Activated naive CD4-positive, alpha-beta T cell treated with anti-CD3 and anti-CD28 coated beads, Interleukin-2, amount 50 U/mL, for 24 hours (primary cell): ENCODE data around the gene TMEM222.

Experiments used
- H3K27ac Mint-ChIP-seq: one replicate; pipeline ENCODE4 v1.8.0; 2021; ENCODE audit warnings: mild to moderate bottlenecking, mixed read lengths
- H3K27me3 Mint-ChIP-seq: one replicate; pipeline ENCODE4 v1.8.0; 2021; ENCODE audit warnings: mixed read lengths
- H3K36me3 Mint-ChIP-seq: one replicate; pipeline ENCODE4 v1.8.0; 2021; ENCODE audit warnings: mixed read lengths
- H3K4me1 Mint-ChIP-seq: one replicate; pipeline ENCODE4 v1.8.0; 2021; ENCODE audit warnings: mixed read lengths
- H3K4me3 Mint-ChIP-seq: one replicate; pipeline ENCODE4 v1.8.0; 2021; ENCODE audit warnings: mild to moderate bottlenecking, mixed read lengths
- H3K9me3 Mint-ChIP-seq: one replicate; pipeline ENCODE4 v1.8.0; 2021; ENCODE audit warnings: mixed read lengths

Gene TMEM222

DNA sequence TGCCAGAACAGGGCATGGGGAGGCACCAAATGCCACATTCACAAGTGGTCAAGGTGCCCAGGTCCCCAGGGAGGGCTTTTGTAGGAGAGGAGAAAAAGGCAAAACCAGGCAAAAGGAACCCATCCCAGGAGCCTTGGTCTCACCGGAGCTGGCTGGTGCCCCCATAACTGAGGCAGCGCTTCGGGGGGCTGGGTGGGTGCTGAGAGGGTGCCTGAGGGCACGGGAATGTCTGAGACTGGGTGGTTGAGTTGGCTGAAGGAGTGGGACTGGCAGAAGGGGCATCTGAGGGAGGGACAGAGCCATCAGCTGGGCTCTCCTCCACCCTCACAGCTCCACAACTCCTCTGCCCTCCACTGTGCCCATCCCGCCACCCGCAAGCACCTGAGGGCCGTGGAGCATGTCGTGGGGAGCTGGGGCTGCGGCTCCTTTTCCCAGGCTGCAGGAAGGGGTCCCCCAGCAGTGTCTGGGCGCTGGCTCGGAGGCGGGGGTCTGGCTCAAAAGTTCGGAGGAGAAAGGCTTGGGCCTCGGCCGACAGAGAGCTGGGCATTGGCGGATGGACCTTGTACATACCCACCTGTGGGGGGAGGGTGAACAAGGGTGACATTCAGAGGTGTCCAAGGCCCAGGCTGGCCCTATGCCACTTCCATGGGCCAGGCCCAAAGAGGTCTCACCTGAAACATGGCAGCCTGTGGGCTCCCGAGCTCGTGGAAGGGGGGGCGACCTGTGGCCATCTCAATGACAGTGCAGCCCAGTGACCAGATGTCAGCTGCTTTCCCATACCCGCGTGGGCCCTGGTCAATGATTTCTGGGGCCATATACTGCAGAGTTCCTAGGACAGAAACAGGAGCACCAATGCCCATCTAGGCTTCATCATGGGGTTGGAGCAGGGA lies 36.3 kb downstream of the TMEM222 start:
- peak overlapping the region; percentile 79 for H3K4me3 Mint-ChIP-seq
- H3K27me3 Mint-ChIP-seq: no peaks in the 10 kb centered on the region
- H3K4me1 Mint-ChIP-seq: peaks cover 40% of the 10 kb centered on the region
- H3K27ac Mint-ChIP-seq: no peak overlapping the region
- no peaks in the 10 kb centered on the region for H3K36me3 Mint-ChIP-seq
- H3K9me3 Mint-ChIP-seq: no peaks in the 10 kb centered on the region

GRCh38 chr1:27358928-27359313 lies 37.0 kb downstream of the TMEM222 start:
- Mint-ChIP-seq H3K4me1 (peaks cover 40% of the 10 kb centered on the region), H3K9me3 (no peaks in the 10 kb centered on the region), H3K36me3 (no peaks in the 10 kb centered on the region), H3K27me3 (no peaks in the 10 kb centered on the region), H3K27ac (peak overlapping the region; percentile 82), H3K4me3 (peak overlapping the region; percentile 52)

DNA sequence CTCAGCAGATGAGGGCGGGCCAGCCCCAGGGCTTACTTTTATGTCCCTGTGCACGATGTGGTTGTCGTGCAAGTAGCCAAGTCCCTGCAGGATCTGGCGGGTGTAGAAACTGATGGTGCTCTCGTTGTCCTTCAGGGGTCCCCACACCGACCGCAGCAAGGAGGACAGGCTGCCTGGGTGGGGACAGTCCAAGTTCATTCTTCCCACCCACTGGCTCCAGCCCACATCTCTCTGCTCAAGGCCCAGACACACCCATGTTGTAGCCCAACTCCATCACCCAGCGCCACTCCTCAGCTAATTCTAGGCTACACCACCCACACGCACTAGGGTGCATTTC lies 37.8 kb downstream of the TMEM222 start:
- H3K4me3 Mint-ChIP-seq: peak overlapping the region; percentile 77
- H3K9me3 Mint-ChIP-seq: no peaks in the 10 kb centered on the region
- no peaks in the 10 kb centered on the region for H3K36me3 Mint-ChIP-seq
- no peaks in the 10 kb centered on the region for H3K27me3 Mint-ChIP-seq
- H3K4me1 Mint-ChIP-seq: peaks cover 45% of the 10 kb centered on the region
- H3K27ac Mint-ChIP-seq: peak overlapping the region; percentile 26

- peaks cover 48% of the 10 kb centered on the region for H3K4me1 Mint-ChIP-seq
These were observed 38.4 kb downstream of the TMEM222 start for GRCh38 chr1:27360159-27361043.

DNA sequence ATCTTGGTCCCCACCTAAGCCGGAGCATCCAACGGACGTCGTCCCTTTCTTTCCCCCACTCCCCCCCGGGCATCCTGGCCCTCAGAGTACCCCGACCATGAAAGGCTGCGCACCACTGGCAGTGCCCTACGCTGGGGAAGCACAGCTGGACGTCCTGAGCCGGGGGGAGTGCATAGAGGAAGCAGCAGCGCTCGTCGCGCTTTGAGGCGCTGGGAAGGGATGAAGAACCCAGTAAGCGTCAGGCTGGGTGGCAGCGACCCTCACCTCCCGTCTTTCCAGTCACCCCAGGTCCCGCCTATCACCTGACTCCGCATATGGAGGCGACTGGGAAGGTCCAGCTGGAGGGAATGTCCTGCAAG lies 39.1 kb downstream of the TMEM222 start:
- no peaks in the 10 kb centered on the region for H3K9me3 Mint-ChIP-seq
- H3K36me3 Mint-ChIP-seq: no peaks in the 10 kb centered on the region
- H3K4me1 Mint-ChIP-seq: peaks cover 48% of the 10 kb centered on the region
- H3K4me3 Mint-ChIP-seq: no peak overlapping the region
- H3K27ac Mint-ChIP-seq: no peak overlapping the region
- no peaks in the 10 kb centered on the region for H3K27me3 Mint-ChIP-seq

More at GRCh38 chr1:27360159-27361043, 38.4 kb downstream of the TMEM222 start:
- Mint-ChIP-seq H3K9me3 (no peaks in the 10 kb centered on the region), H3K36me3 (no peaks in the 10 kb centered on the region), H3K27me3 (no peaks in the 10 kb centered on the region), H3K27ac (peak overlapping the region; percentile 26), H3K4me3 (peak overlapping the region; percentile 77)

DNA sequence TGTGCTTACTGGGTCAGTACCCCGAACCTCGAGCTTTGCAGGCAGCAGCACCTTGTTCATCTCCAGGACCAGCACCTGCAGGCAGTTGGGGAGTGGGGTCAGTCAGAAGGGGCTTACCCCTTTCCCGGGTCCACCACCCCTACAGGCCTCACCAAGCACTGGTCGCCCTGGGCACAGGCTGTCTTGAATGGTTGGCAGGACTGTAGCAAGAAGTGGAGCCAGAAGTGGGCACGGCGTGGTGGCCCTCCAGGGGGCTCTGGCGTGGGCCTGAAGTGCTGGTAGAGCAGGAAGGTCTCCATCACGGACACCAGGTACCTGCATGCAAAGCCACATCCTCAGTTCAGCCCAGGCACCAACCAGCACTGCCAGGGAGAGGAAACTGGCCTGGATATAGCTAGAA lies 39.6 kb downstream of the TMEM222 start:
- no peaks in the 10 kb centered on the region for H3K36me3 Mint-ChIP-seq
- peaks cover 43% of the 10 kb centered on the region for H3K4me1 Mint-ChIP-seq
- no peak overlapping the region for H3K27ac Mint-ChIP-seq
- no peaks in the 10 kb centered on the region for H3K9me3 Mint-ChIP-seq
- H3K4me3 Mint-ChIP-seq: no peak overlapping the region
- no peaks in the 10 kb centered on the region for H3K27me3 Mint-ChIP-seq

DNA sequence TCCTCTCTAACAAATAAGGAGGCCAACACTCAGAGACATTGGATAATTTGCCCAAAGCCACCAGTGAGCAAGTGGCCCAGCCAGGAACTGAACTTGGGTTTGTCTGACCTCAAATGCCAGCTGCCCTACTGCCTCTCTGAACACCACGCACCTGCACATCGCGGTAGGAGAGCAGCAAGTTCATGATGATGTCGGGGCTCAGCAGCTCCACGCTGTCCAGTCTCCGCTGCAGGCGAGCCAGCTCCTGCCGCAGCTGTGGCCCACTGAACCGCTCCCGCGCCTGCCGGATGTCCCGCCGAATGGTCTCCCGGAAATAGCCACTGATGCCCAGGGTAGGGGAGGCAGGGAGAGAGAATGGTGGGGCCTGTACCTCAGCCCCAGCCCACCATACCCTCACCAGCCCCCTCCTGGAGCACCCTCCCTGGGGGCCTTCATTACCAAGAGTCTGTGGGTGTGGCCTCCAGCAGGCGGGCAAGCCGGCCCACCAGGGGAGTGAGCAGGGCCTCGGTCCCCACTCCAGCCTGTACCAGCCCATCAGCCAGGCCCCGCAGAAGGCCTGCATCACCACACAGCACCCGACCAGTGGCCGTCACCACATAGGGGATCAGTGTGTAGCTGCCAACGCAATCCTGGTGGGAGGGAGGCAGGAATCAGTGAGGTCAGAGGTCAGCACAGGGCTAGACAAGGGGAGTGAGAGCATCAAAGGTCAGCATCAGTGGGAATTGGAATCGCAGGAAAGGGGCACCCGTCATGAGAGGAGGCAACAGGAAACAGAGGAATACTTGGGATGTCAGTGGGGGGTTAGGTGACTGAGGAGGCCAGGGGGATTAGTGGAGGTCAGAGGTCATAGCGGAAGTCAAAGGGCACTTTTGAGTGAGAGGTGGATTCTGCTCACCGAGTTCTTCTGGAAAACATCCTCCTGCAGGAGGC lies 42.1 kb downstream of the TMEM222 start:
- H3K36me3 Mint-ChIP-seq: no peaks in the 10 kb centered on the region
- H3K4me1 Mint-ChIP-seq: peaks cover 34% of the 10 kb centered on the region
- H3K4me3 Mint-ChIP-seq: no peak overlapping the region
- H3K27me3 Mint-ChIP-seq: no peaks in the 10 kb centered on the region
- no peaks in the 10 kb centered on the region for H3K9me3 Mint-ChIP-seq
- H3K27ac Mint-ChIP-seq: no peak overlapping the region

- peaks cover 34% of the 10 kb centered on the region for H3K4me1 Mint-ChIP-seq
These were observed 42.9 kb downstream of the TMEM222 start for GRCh38 chr1:27364696-27365371.

GRCh38 chr1:27365372-27366112 lies 43.6 kb downstream of the TMEM222 start:
- Mint-ChIP-seq H3K36me3 (no peaks in the 10 kb centered on the region), H3K27ac (peak overlapping the region; percentile 86), H3K4me1 (peaks cover 30% of the 10 kb centered on the region), H3K9me3 (no peaks in the 10 kb centered on the region), H3K4me3 (peak overlapping the region; percentile 91), H3K27me3 (no peaks in the 10 kb centered on the region)

More at GRCh38 chr1:27364696-27365371, 42.9 kb downstream of the TMEM222 start:
- no peaks in the 10 kb centered on the region for H3K27me3 Mint-ChIP-seq
- no peaks in the 10 kb centered on the region for H3K36me3 Mint-ChIP-seq
- H3K9me3 Mint-ChIP-seq: no peaks in the 10 kb centered on the region
- peak overlapping the region; percentile 86 for H3K27ac Mint-ChIP-seq
- H3K4me3 Mint-ChIP-seq: peak overlapping the region; percentile 91

DNA sequence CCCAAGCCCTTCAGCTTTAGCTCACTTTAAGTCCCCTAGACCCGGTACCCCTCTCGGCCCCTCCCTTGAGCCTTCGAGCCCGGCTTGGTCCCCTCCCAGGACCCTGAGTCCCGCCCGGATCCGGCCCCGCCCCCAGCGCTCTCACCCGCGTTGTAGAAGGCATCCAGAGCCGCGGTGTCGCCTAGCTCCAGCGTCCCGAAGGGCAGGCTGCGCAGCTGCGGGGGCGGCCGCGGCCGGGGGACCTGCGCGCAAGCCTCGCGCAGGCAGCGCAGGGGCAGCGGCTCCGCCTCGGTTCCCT lies 44.1 kb downstream of the TMEM222 start:
- Mint-ChIP-seq H3K36me3 (no peaks in the 10 kb centered on the region), H3K27ac (peak overlapping the region; percentile 55), H3K4me3 (peak overlapping the region; percentile 91), H3K9me3 (no peaks in the 10 kb centered on the region), H3K4me1 (peaks cover 30% of the 10 kb centered on the region), H3K27me3 (no peaks in the 10 kb centered on the region)

- H3K4me3 Mint-ChIP-seq: peak within 1 kb of the TSS; percentile 91
- no peaks in the 10 kb centered on the region for H3K27me3 Mint-ChIP-seq
- no peaks in the 10 kb centered on the region for H3K36me3 Mint-ChIP-seq
- H3K27ac Mint-ChIP-seq: peak within 1 kb of the TSS; percentile 55
- no peaks in the 10 kb centered on the region for H3K9me3 Mint-ChIP-seq
- peaks cover 30% of the 10 kb centered on the region for H3K4me1 Mint-ChIP-seq
These were observed 44.6 kb downstream of the TMEM222 start, which contains the start of gene MAP3K6 for GRCh38 chr1:27366411-27367159. Gene MAP3K6, minus strand, starts transcription at chr1:27366961. Its CDS starts 364 bp downstream, at chr1:27366597.

GRCh38 chr1:27367160-27367650 lies 45.2 kb downstream of the TMEM222 start:
- Mint-ChIP-seq H3K36me3 (no peaks in the 10 kb centered on the region), H3K4me3 (peak overlapping the region; percentile 80), H3K27ac (no peak overlapping the region), H3K27me3 (no peaks in the 10 kb centered on the region), H3K9me3 (no peaks in the 10 kb centered on the region), H3K4me1 (peaks cover 30% of the 10 kb centered on the region)

GRCh38 chr1:27368869-27369582 lies 47.1 kb downstream of the TMEM222 start:
- Mint-ChIP-seq H3K9me3 (no peaks in the 10 kb centered on the region), H3K4me1 (peaks cover 30% of the 10 kb centered on the region), H3K27me3 (no peaks in the 10 kb centered on the region), H3K4me3 (no peak overlapping the region), H3K36me3 (no peaks in the 10 kb centered on the region), H3K27ac (no peak overlapping the region)
